ENCODE data around the gene NBPF9.
"Not testable (repeated sequence)": the region's sequence is repeated elsewhere in the genome, so short reads cannot be mapped to it uniquely, and the experiment has no call there.

The NBPF9 gene

GRCh38 chr1:149103109-149104081 is at the start of gene NBPF9:
TSS of gene NBPF9 (minus strand) at chr1:149103551. CDS start at chr1:149082139, 21,412 bp downstream.
- not testable (repeated sequence) for DNase-seq (ENCODE audit: low read depth)

GRCh38 chr1:149149909-149150308 is 46.6 kb upstream of the NBPF9 start:
- not testable (repeated sequence) for DNase-seq (ENCODE audit: low read depth)

- not testable (repeated sequence) for DNase-seq (ENCODE audit: low read depth)
Observed at GRCh38 chr1:149137585-149137984, 34.2 kb upstream of the NBPF9 start.

- DNase-seq (ENCODE audit: low read depth), result not testable (repeated sequence)
Observed at GRCh38 chr1:149130938-149131337, 27.6 kb upstream of the NBPF9 start.

- not testable (repeated sequence) for DNase-seq (ENCODE audit: low read depth)
Observed at GRCh38 chr1:149129245-149129644, 25.9 kb upstream of the NBPF9 start.

- DNase-seq (ENCODE audit: low read depth), result not testable (repeated sequence)
Observed at GRCh38 chr1:149126555-149127145, 23.3 kb upstream of the NBPF9 start.

- DNase-seq (ENCODE audit: low read depth), result not testable (repeated sequence)
Observed at GRCh38 chr1:149123948-149124926, 20.9 kb upstream of the NBPF9 start.

- not testable (repeated sequence) for DNase-seq (ENCODE audit: low read depth)
Observed at GRCh38 chr1:149112828-149113227, 9.5 kb upstream of the NBPF9 start.

GRCh38 chr1:149110343-149110742 is 7.0 kb upstream of the NBPF9 start:
- not testable (repeated sequence) for DNase-seq (ENCODE audit: low read depth)

- DNase-seq (ENCODE audit: low read depth), result not testable (repeated sequence)
Observed at GRCh38 chr1:149102574-149102973, 777 bp downstream of the NBPF9 start.

GRCh38 chr1:149098276-149098675 is 5.1 kb downstream of the NBPF9 start:
- DNase-seq (ENCODE audit: low read depth), result not testable (repeated sequence)

GRCh38 chr1:149093155-149093554 is 10.2 kb downstream of the NBPF9 start:
- DNase-seq (ENCODE audit: low read depth), result not testable (repeated sequence)

- DNase-seq (ENCODE audit: low read depth), result not testable (repeated sequence)
Observed at GRCh38 chr1:149075505-149076127, 27.7 kb downstream of the NBPF9 start.

GRCh38 chr1:149064611-149065010 is 38.7 kb downstream of the NBPF9 start:
- not testable (repeated sequence) for DNase-seq (ENCODE audit: low read depth)

GRCh38 chr1:149043056-149043455 is 60.3 kb downstream of the NBPF9 start:
- DNase-seq (ENCODE audit: low read depth), result not testable (repeated sequence)

GRCh38 chr1:149033916-149034315 is 69.4 kb downstream of the NBPF9 start:
- DNase-seq (ENCODE audit: low read depth), result not testable (repeated sequence)

- not testable (repeated sequence) for DNase-seq (ENCODE audit: low read depth)
Observed at GRCh38 chr1:149024327-149024726, 79.0 kb downstream of the NBPF9 start.

- not testable (repeated sequence) for DNase-seq (ENCODE audit: low read depth)
Observed at GRCh38 chr1:149018577-149018976, 84.8 kb downstream of the NBPF9 start.

- not testable (repeated sequence) for DNase-seq (ENCODE audit: low read depth)
Observed at GRCh38 chr1:149016626-149017025, 86.7 kb downstream of the NBPF9 start.

GRCh38 chr1:149015522-149015921 is 87.8 kb downstream of the NBPF9 start:
- DNase-seq (ENCODE audit: low read depth), result not testable (repeated sequence)

- not testable (repeated sequence) for DNase-seq (ENCODE audit: low read depth)
Observed at GRCh38 chr1:149013513-149013912, 89.8 kb downstream of the NBPF9 start.
